ENCODE data around the gene STEAP3.

GRCh38 chr2:119181391-119181790 lies 42.2 kb upstream of the STEAP3 start:
- TF ChIP-seq CTCF (IDR thresholded peaks at IDR 0.05) (no peak), ZFX (IDR thresholded peaks at IDR 0.05; ENCODE audit: borderline replicate concordance) (no peak)

Data from 22Rv1 (cell line).